ENCODE measurements around the gene DYNC2I2.

- TF ChIP-seq POLR2AphosphoS5 (IDR thresholded peaks at IDR 0.05; ENCODE audit: insufficient read depth, low read depth, low read length) (peak; percentile 82), POLR2A (IDR thresholded peaks at IDR 0.05; ENCODE audit: low read depth, low read length) (peak; percentile 90)
Observed at GRCh38 chr9:128684325-128685199, 27.9 kb upstream of the DYNC2I2 start.

All from endothelial cell of umbilical vein (primary cell).